GM19193 (cell line): ENCODE results near the gene CTSG.

Source experiments
- POLR2A ChIP-seq: IDR thresholded peaks from 4 replicates; pipeline ENCODE4 v1.6.1; 2011; ENCODE audit not compliant: insufficient read depth, insufficient read length; ENCODE audit errors: extremely low read depth

CTSG gene

DNA sequence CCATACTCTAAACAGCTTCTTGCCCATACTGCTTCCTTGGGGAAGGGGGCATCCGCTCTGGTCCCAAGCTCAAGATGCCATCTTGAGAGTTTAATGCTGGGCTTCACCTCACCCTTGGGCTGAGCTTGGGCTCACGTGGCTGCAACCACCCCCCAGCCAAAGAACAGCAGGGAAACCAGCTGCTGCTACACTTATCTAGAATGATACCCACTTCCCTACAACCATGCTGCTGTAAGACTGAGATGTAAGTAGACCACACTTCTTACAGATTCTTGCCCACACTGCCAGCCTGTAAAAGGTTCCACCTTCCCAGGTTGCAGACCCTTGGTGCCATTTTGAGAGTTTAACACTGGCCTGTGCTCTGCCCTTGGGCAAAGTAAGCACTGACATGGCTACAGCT, 9.7 kb downstream of the CTSG start:
- TF ChIP-seq POLR2A, result no peak

DNA sequence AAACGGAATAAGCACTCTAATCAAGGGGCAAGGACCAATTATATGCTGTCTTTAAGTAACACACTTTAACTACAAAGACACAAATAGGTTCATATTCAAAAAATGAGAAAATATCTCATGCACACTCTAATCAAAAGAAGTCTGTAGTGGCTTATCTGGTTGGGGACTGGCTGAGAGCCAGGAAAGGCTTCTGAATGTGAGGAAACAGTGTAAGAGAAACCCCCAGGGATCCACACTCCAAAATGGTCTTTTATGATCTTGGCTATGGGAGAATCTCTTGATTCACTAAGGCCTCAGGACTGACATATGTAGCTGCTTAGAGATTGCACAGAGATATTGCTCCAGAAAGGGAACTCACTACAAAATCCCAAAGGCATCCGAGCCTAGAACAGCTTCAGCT, 10.3 kb downstream of the CTSG start:
- TF ChIP-seq POLR2A, result no peak

DNA sequence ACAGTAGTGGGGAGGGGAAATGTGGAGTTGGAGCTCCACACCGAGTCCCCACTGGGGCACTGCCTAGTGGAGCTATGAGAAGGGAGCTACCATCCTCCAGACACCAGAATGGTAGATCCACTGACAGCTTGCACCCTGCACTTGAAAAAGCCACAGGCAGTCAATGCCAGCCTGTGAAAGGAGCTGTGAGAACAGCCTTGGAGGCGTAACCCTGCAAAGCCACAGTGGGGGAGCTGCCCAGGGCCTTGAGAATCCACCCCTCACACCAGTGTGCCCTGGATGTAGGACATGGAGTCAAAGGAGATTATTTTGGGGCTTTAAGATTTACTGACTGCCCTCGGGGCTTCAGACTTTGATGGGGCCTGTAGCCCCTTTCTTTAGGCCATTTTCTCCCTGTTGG, 12.5 kb downstream of the CTSG start:
- no peak for TF ChIP-seq POLR2A

DNA sequence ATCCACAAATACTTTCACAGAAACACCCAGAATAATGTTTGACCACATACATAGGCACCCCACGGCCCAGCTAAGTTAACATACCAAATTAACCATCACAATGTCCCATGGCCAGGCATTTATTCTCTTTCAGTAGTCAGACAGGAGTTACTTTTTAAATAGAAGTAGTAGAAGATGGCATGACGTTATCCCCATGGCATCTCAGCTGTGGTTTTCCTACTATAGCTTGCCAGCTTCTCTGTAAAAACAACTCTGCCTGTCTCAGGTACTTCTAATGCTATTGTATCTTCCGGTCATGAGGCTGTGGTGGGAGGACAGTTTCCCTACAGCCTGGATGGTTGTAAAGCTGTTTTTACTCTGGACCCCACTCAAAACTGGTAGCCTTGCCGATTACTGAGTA, 19.3 kb downstream of the CTSG start:
- no peak for TF ChIP-seq POLR2A

DNA sequence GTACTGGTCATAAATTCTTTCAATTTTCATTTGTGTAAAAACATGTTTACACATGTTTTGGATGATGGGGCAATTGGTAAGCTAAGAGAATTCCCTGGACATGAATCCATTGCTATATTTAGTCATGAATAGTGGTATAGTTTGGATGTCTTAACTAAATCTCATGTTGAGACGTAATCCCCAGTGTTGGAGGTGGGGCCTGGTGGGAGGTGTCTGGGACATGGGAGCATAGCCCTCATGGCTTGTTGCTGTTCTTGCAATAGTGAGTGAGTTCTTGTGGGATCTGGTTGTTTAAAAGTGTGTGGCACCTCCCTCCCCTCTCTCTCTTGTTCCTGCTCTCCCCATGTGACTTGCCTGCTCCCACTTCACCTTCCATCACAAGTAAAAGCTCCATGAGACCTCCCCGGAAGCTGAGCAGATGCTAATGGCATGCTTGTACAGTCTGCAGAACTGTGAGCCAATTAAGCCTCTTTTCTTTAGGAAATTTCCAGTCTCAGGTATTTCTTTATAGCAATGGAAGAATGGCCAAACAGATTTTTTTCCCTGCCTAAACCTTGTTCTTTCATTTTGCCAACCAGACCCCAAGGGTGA, 33.6 kb downstream of the CTSG start:
- TF ChIP-seq POLR2A, result no peak

DNA sequence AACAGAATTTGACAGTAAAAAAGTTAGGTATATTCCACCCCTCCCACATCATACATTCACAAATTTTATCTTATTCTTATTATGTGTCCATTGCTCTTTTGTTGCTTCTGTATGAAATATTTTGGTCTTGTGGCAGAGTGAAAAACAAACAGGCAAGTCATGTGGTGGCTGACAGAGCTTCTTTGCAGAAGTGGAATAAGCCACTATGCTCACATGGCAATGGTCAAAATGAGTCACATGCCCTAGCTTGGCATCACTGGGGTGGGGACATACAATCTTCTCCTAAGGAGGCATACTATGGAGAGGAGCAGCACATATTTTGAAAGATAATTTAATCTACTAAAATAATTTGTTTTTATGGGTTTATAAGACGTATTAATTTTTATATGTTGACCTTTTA, 40.3 kb downstream of the CTSG start:
- no peak for TF ChIP-seq POLR2A

DNA sequence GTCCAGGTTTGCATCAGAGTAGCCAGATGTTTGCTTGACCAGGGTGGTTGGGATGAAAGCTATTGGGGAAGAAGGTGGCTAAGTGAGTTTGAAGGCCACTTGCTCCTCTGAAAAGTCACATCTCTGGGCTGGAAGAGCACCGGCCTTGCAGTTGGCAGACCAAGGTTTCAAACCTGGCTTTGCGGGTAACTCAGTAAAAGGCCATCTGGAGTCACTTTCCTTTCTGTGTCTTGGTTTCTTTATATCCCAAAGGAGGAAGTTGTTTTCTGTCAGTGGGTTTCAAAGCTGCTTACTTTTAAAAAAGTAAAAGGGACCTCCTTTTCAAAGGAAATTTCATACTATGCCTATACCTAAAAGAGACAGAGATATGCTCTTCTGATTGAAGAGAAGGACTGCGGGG, 41.8 kb downstream of the CTSG start:
- TF ChIP-seq POLR2A, result no peak
